Ascending aorta (tissue), 1 donor: ENCODE measurements around the gene RPL23. TPM values are rescaled to one million over a fixed set of nuclear protein-coding genes. Genes with fewer than 3 reads are reported as not detected.

ENCODE experiments used
- total RNA-seq: library from RNA; depleted of rRNA; stranded (reverse); fragments of >200 nt; gene quantifications from one replicate; pipeline ENCODE4 v1.1.0, GENCODE V29; 2016

RPL23 gene
- total RNA-seq, 1 donor from 2014 or later = 1,091 TPM

Other genes starting within 250 kb of the RPL23 start
- not detected for gene SRCIN1, start 247.8 kb downstream of the RPL23 start, total RNA-seq
- gene EPOP, start 178.8 kb downstream of the RPL23 start, total RNA-seq = 2.1 TPM
- 100 TPM for gene MLLT6, start 148.4 kb downstream of the RPL23 start, total RNA-seq
- 27.6 TPM for gene CISD3, start 123.4 kb downstream of the RPL23 start, total RNA-seq
- gene PCGF2, start 105.4 kb downstream of the RPL23 start, total RNA-seq = 64.8 TPM
- gene PSMB3, start 101.0 kb downstream of the RPL23 start, total RNA-seq = 189 TPM
- 45.0 TPM for gene PIP4K2B, start 54.2 kb downstream of the RPL23 start, total RNA-seq
- 65.2 TPM for gene CWC25, start 28.4 kb downstream of the RPL23 start, total RNA-seq
- 300 TPM for gene LASP1, start 16.3 kb upstream of the RPL23 start, total RNA-seq
- gene FBXO47, start 113.7 kb upstream of the RPL23 start, total RNA-seq = not detected